Activated CD4-positive, alpha-beta memory T cell treated with anti-CD3 and anti-CD28 coated beads for 36 hours (primary cell): ENCODE measurements around the gene SOX1. TPM values are rescaled to one million over a fixed set of nuclear protein-coding genes. Genes with fewer than 3 reads are reported as not detected.

Source experiments
- CTCF ChIA-PET: fragments of 350-600 bp; sonication (Branson Sonifier 250); formaldehyde crosslinking; loops from one replicate; lab custom pipeline; 2021; ENCODE audit warnings: antibody characterized with exemption, inconsistent platforms; lab: Charles Lee
- POLR2A ChIA-PET: fragments of 350-600 bp; sonication (Branson Sonifier 250); formaldehyde crosslinking; loops from one replicate; lab custom pipeline; 2021; ENCODE audit warnings: antibody characterized with exemption; lab: Charles Lee
- DNase-seq: peaks from one replicate; pipeline ENCODE4 v3.0.0-alpha.2; 2020
- H3K27ac Mint-ChIP-seq: one replicate; pipeline ENCODE4 v1.8.0; 2021; ENCODE audit warnings: mixed read lengths
- H3K27me3 Mint-ChIP-seq: one replicate; pipeline ENCODE4 v1.8.0; 2021; ENCODE audit warnings: mixed read lengths
- H3K36me3 Mint-ChIP-seq: one replicate; pipeline ENCODE4 v1.8.0; 2021; ENCODE audit warnings: mixed read lengths
- H3K4me1 Mint-ChIP-seq: one replicate; pipeline ENCODE4 v1.8.0; 2021; ENCODE audit warnings: low read depth, mixed read lengths
- H3K4me3 Mint-ChIP-seq: one replicate; pipeline ENCODE4 v1.8.0; 2021; ENCODE audit warnings: mild to moderate bottlenecking, mixed read lengths
- H3K9me3 Mint-ChIP-seq: one replicate; pipeline ENCODE4 v1.8.0; 2021; ENCODE audit warnings: mixed read lengths
- intact Hi-C: fragments of 100-400 bp; cut with micrococcal nuclease; formaldehyde crosslinking; loops from one replicate; pipeline ENCODE4 v1.15.1; 2023
- total RNA-seq, 2 experiments: library from RNA; stranded (reverse); gene quantifications; one replicate each; pipeline ENCODE4 v1.2.3, GENCODE V29; 2021

The SOX1 gene
- total RNA-seq, 2 experiments from 2014 or later: not detected

GRCh38 chr13:112117258-112117954 lies 50.5 kb downstream of the SOX1 start:
- CTCF ChIA-PET: no interaction called here
- intact Hi-C loops: no loop called here
- Mint-ChIP-seq H3K27ac (no peak overlapping the region), H3K4me3 (no peak overlapping the region), H3K27me3 (peaks cover 17% of the 10 kb centered on the region), H3K36me3 (no peaks in the 10 kb centered on the region), H3K4me1 (no peaks in the 10 kb centered on the region), H3K9me3 (no peaks in the 10 kb centered on the region)
- DNase-seq: no peak
- POLR2A ChIA-PET: no interaction called here

GRCh38 chr13:112117955-112118302 lies 51.0 kb downstream of the SOX1 start:
- POLR2A ChIA-PET: no interaction called here
- Mint-ChIP-seq H3K27ac (no peak overlapping the region), H3K4me1 (no peaks in the 10 kb centered on the region), H3K4me3 (no peak overlapping the region), H3K27me3 (peaks cover 13% of the 10 kb centered on the region), H3K9me3 (no peaks in the 10 kb centered on the region), H3K36me3 (no peaks in the 10 kb centered on the region)
- intact Hi-C loops: no loop called here
- DNase-seq: no peak
- CTCF ChIA-PET: no interaction called here

- no peaks in the 10 kb centered on the region for H3K9me3 Mint-ChIP-seq
- no peak for DNase-seq
- H3K4me1 Mint-ChIP-seq: no peaks in the 10 kb centered on the region
- intact Hi-C loops: no loop called here
- H3K27me3 Mint-ChIP-seq: peaks cover 10% of the 10 kb centered on the region
- ChIA-PET CTCF (no interaction called here), POLR2A (no interaction called here)
- no peak overlapping the region for H3K27ac Mint-ChIP-seq
- H3K36me3 Mint-ChIP-seq: no peaks in the 10 kb centered on the region
- H3K4me3 Mint-ChIP-seq: no peak overlapping the region
These were observed 51.6 kb downstream of the SOX1 start for GRCh38 chr13:112118451-112119064.

- H3K36me3 Mint-ChIP-seq: no peaks in the 10 kb centered on the region
- H3K4me1 Mint-ChIP-seq: no peaks in the 10 kb centered on the region
- no peak overlapping the region for H3K4me3 Mint-ChIP-seq
- ChIA-PET POLR2A (no interaction called here), CTCF (no interaction called here)
- H3K27ac Mint-ChIP-seq: no peak overlapping the region
- intact Hi-C loops: no loop called here
- peaks cover 8% of the 10 kb centered on the region for H3K27me3 Mint-ChIP-seq
- no peak for DNase-seq
- H3K9me3 Mint-ChIP-seq: no peaks in the 10 kb centered on the region
These were observed 52.5 kb downstream of the SOX1 start for GRCh38 chr13:112119192-112120030.

- no peak overlapping the region for H3K4me3 Mint-ChIP-seq
- H3K36me3 Mint-ChIP-seq: no peaks in the 10 kb centered on the region
- no peak for DNase-seq
- intact Hi-C loops: no loop called here
- no peaks in the 10 kb centered on the region for H3K4me1 Mint-ChIP-seq
- ChIA-PET POLR2A (no interaction called here), CTCF (no interaction called here)
- no peak overlapping the region for H3K27ac Mint-ChIP-seq
- H3K9me3 Mint-ChIP-seq: no peaks in the 10 kb centered on the region
- peaks cover 5% of the 10 kb centered on the region for H3K27me3 Mint-ChIP-seq
These were observed 53.1 kb downstream of the SOX1 start for GRCh38 chr13:112120031-112120373.
